HG03095 (cell line): ENCODE measurements around the gene DNAH1.

Experiments
- ATAC-seq: cut with Tn5 transposase; IDR thresholded peaks from one replicate; pipeline ENCODE4 v1.9.1; 2021; ENCODE audit warnings: moderate library complexity; ENCODE audit not compliant: unreplicated experiment

Gene DNAH1

GRCh38 chr3:52385157-52385556, 69.0 kb downstream of the DNAH1 start:
- ATAC-seq = no peak

- ATAC-seq = no peak
Observed at GRCh38 chr3:52387481-52387880, 71.4 kb downstream of the DNAH1 start.

- no peak for ATAC-seq
Observed at GRCh38 chr3:52388348-52388821, 72.3 kb downstream of the DNAH1 start.

- no peak for ATAC-seq
Observed at GRCh38 chr3:52388933-52389332, 72.8 kb downstream of the DNAH1 start.

- ATAC-seq = no peak
Observed at GRCh38 chr3:52391096-52391495, 75.0 kb downstream of the DNAH1 start.

DNA sequence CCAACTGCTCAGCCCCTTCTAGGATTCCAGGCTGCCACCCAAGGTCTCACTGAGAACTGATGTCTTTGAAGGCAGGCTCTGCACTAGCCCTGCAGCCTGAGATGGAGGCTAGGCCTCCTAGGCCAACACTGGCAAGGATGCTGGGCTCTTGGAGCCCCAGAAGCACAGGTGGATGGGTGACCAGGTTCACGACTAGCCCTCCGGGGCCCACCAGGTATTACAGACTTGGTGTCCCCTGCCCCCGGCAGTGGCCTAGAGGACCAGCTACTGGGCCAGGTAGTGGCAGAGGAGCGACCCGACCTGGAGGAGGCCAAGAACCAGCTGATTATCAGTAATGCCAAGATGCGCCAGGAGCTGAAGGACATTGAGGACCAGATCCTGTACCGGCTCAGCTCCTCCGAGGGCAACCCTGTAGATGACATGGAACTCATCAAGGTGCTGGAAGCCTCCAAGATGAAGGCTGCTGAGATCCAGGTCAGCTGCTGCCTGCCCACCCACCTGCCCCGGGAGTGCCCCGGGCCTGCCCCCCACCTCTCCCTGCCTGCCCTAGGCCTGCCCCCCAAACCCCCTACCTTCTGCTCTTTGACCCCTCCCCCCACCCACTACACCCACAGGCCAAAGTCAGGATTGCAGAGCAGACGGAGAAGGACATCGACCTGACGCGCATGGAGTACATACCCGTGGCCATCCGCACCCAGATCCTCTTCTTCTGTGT, 76.3 kb downstream of the DNAH1 start:
- ATAC-seq = no peak

GRCh38 chr3:52393131-52393807, 77.2 kb downstream of the DNAH1 start:
- ATAC-seq = no peak

DNA sequence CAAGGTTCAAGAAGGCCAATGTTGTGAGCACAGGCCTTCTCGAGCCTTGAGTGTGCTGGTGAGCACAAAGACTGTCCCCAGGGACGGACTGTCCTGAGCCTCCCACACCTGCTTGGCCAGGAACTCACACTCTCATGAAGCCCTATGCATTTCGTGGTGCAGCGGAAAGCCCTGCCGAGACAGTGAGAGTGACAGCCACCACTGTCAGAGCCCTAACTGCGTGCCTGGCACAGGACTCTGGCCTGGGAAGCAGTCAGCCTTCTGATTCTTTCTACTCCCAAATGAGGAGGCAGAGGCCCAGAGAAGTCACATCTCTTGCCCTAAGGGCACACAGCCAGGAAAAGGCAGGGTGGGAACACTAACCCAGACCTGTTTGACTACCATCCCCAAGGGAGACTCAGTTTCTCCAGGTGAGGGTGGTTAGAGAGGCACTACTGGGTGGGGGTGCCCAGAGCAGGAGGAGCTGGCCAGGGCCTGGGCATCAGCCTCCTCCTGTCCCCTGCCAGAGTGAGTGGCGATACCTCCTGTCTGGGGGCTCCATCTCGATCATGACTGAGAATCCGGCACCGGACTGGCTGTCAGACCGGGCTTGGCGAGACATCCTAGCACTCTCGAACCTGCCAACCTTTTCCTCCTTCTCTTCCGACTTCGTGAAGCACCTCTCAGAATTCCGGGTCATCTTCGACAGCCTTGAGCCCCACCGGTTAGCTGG, 78.0 kb downstream of the DNAH1 start:
- no peak for ATAC-seq

DNA sequence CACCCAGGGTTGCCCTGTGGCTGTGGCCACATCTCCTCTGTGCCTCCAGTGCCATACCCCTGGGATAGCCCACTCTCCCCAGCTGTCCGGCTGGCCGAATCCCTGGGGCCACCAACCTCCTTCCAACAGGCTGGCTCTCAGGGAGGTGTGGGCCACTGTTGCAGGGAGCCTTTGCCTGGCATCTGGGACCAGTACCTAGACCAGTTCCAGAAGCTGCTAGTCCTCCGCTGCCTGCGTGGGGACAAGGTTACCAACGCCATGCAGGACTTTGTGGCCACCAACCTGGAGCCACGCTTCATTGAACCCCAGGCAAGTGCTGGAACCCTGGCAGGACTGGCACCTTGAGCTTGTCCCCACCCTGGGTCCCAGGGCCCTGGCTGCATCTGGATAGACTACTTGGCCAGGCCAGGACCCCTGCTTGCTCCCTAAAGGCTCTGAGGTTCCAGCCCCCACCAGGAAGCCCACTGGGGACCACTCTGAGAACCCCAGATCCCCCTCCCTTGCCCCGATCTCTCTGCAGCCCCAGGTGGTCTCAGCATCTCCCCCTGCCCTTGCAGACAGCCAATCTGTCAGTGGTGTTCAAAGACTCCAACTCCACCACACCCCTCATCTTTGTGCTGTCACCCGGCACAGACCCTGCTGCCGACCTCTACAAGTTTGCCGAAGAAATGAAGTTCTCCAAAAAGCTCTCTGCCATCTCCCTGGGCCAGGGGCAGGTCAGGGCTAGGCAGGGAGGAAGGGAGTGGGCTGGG, 78.8 kb downstream of the DNAH1 start:
- ATAC-seq = no peak

- no peak for ATAC-seq
Observed at GRCh38 chr3:52395503-52395865, 79.4 kb downstream of the DNAH1 start.

DNA sequence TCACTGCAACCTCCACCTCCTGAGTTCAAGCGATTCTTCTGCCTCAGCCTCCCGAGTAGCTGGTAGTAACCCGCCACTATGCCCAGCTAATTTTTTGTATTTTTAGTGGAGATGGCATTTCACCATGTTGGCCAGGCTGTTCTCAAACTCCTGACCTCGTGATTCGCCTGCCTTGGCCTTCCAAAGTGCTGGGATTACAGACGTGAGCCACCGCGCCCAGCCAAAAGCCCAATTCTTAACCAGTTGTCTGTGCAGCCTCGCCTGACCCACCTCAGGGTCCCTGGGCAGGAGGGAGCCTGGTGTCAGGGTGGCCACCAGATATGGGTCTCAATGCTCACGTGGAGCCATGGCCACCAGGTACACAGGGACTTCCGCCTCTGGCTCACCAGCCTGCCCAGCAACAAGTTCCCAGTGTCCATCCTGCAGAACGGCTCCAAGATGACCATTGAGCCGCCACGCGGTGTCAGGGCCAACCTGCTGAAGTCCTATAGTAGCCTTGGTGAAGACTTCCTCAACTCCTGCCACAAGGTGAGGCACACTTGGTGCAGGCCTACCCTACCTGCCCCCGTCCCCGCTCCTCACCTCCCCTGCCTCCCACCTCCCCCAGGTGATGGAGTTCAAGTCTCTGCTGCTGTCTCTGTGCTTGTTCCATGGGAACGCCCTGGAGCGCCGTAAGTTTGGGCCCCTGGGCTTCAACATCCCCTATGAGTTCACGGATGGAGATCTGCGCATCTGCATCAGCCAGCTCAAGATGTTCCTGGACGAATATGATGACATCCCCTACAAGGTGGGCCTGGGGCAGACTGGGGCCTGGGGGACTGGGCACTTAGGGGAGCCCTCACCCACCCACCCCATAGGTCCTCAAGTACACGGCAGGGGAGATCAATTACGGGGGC, 80.1 kb downstream of the DNAH1 start:
- ATAC-seq = no peak

DNA sequence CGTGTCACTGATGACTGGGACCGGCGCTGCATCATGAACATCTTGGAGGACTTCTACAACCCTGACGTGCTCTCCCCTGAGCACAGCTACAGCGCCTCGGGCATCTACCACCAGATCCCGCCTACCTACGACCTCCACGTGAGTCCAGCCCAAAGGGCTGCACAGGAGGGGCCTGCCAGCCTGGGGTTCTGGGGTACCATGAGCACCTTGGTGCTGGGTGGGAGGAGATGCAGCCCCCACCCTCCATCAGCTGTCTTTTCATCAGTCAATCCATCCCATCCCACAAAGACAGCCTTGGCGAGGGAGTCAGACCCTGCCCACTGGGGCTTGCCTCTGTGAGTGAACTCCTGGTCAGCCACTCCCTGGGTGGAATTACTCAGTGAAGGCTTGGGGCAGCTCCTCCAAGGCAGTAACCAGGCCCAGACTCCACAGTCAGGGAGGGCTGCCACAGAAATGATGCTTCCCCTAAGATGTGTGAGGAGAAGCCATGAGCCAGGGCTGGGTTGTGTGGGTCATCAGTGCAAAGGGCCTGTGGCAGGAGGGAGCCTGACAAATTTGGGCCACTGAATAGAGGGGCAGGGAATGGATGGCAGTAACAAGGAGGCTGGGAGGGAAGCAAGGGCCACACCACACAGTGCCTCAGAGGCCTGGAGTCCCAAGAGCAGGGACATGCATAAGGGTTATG, 80.9 kb downstream of the DNAH1 start:
- ATAC-seq = no peak

GRCh38 chr3:52397676-52398399, 81.7 kb downstream of the DNAH1 start:
- ATAC-seq = no peak

DNA sequence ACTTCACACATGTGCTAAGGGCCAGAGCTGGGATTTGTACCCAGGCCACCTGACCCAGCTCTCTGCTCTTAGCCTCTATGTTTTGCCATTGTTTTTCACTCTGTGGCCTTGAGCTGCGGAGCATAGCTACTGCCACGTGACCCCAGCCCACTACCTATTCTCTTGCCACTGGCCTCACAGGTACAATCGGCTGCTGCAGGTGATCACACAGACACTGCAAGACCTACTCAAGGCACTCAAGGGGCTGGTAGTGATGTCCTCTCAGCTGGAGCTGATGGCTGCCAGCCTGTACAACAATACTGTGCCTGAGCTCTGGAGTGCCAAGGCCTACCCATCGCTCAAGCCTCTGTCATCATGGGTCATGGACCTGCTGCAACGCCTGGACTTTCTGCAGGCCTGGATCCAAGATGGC, 82.6 kb downstream of the DNAH1 start:
- ATAC-seq = no peak

DNA sequence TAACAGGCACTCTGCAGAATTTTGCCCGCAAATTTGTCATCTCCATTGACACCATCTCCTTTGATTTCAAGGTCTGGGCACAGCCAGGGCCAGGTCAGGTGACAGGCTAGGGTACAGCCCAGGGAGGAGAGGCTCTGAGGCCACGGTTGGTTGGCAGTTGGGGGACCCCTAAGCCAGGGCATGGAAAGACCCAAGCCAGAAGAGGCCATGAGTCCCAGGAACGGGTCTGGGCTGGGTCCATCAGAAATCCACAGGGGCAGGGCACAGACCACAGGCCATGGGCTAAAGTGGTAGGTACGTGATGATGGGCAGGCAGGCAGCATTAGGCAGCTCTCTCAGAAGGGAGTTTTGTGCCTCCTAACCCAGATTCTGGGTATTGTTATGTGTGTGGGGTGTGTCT, 83.0 kb downstream of the DNAH1 start:
- ATAC-seq = no peak

DNA sequence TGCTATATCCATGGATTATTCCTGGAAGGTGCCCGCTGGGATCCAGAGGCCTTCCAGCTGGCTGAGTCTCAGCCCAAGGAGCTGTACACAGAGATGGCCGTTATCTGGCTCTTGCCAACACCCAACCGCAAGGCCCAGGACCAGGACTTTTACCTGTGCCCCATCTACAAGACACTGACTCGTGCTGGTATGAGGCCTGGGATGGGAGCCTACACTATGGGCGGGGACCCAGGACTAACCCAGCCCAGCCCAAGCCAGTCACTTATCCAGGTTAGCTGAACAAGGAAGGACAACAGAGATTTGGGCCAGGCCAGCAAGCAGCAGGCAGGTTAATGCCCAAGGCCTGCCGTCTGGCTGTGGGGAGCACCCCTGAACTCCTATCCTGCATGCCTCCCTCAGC, 83.5 kb downstream of the DNAH1 start:
- ATAC-seq = no peak

GRCh38 chr3:52400275-52400793, 84.2 kb downstream of the DNAH1 start:
- ATAC-seq = no peak

- ATAC-seq = no peak
Observed at GRCh38 chr3:52401021-52401420, 84.9 kb downstream of the DNAH1 start.

- ATAC-seq = no peak
Observed at GRCh38 chr3:52401551-52401950, 85.4 kb downstream of the DNAH1 start.
